GM12864 (cell line): ENCODE results near the gene PANX1.

Experiments used
- DNase-seq: peaks from one replicate; pipeline ENCODE4 v3.0.0-alpha.2; 2011; ENCODE audit warnings: low read depth
- H3K4me3 ChIP-seq: 2 replicates; pipeline ENCODE4 v1.5.1; 2011; ENCODE audit warnings: mild to moderate bottlenecking, low read depth, low read length, control low read depth
- CTCF ChIP-seq: IDR thresholded peaks from 2 replicates; pipeline ENCODE4 v1.5.1; 2011; ENCODE audit warnings: low read depth, mild to moderate bottlenecking, moderate library complexity, low read length, control low read depth, inconsistent platforms; ENCODE audit errors: missing control alignments

Gene PANX1

GRCh38 chr11:94184362-94184761, 55.7 kb downstream of the PANX1 start:
- no peak for TF ChIP-seq CTCF
- no peak overlapping the region for H3K4me3 ChIP-seq
- DNase-seq, result no peak

GRCh38 chr11:94184846-94185245, 56.2 kb downstream of the PANX1 start:
- TF ChIP-seq CTCF, result no peak
- DNase-seq, result no peak

GRCh38 chr11:94185416-94186084, 56.9 kb downstream of the PANX1 start:
- DNase-seq, result no peak
- TF ChIP-seq CTCF, result no peak
- no peak overlapping the region for H3K4me3 ChIP-seq

More at GRCh38 chr11:94184846-94185245, 56.2 kb downstream of the PANX1 start:
- no peak overlapping the region for H3K4me3 ChIP-seq

GRCh38 chr11:94186342-94187203, 57.9 kb downstream of the PANX1 start:
- no peak for TF ChIP-seq CTCF
- DNase-seq, result no peak

GRCh38 chr11:94193288-94193687, 64.6 kb downstream of the PANX1 start:
- no peak for TF ChIP-seq CTCF

More at GRCh38 chr11:94186342-94187203, 57.9 kb downstream of the PANX1 start:
- H3K4me3 ChIP-seq, result no peak overlapping the region

GRCh38 chr11:94194712-94195111, 66.1 kb downstream of the PANX1 start:
- H3K4me3 ChIP-seq, result no peak overlapping the region
- no peak for TF ChIP-seq CTCF
- no peak for DNase-seq

More at GRCh38 chr11:94193288-94193687, 64.6 kb downstream of the PANX1 start:
- no peak overlapping the region for H3K4me3 ChIP-seq
- no peak for DNase-seq
